Skeletal muscle satellite cell (primary cell): ENCODE data around the gene NELFA.

Experiments
- H3K27me3 ChIP-seq: 2 replicates; pipeline ENCODE4 v1.7.0; 2013; ENCODE audit warnings: low read length; ENCODE audit not compliant: control insufficient read depth, insufficient read depth
- H3K36me3 ChIP-seq: 2 replicates; pipeline ENCODE4 v1.7.0; 2013; ENCODE audit warnings: mild to moderate bottlenecking, control low read depth, low read length; ENCODE audit not compliant: insufficient read depth
- H3K4me1 ChIP-seq: 2 replicates; pipeline ENCODE4 v1.7.0; 2013; ENCODE audit warnings: low read length; ENCODE audit not compliant: control insufficient read depth, insufficient read depth
- H3K4me2 ChIP-seq: 2 replicates; pipeline ENCODE4 v1.7.0; 2013; ENCODE audit warnings: mild to moderate bottlenecking, low read length
- H3K4me3 ChIP-seq: 2 replicates; pipeline ENCODE4 v1.7.0; 2013; ENCODE audit warnings: low read length
- H3K9ac ChIP-seq: 2 replicates; pipeline ENCODE4 v1.7.0; 2013; ENCODE audit warnings: mild to moderate bottlenecking, low read depth, low read length, moderate library complexity
- H3K9me3 ChIP-seq: replicated peaks from 2 replicates; pipeline ENCODE4 v1.7.0; 2013; ENCODE audit warnings: mild to moderate bottlenecking, control low read depth, low read length

The NELFA gene

DNA sequence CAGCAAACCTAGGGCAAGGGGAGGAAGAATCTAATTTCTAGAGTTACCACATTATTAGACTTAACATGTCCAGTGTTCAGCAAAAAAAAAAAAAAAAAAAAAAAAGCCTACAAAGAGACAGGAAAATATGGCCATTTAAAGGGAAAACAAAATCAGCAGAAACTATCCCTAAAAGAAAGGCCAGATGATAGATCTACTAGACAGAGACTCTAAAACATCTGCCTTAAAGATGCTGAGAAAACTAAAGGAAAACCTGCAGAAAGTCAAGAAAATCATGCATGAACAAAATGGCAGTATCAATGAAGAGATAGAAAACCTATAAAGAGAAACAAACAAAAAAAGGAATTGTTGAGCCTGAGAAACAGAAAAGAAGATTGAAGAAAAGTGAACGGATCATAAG, 43.8 kb downstream of the NELFA start:
- H3K4me3 ChIP-seq, result no peak overlapping the region
- H3K4me2 ChIP-seq, result no peak overlapping the region
- H3K27me3 ChIP-seq, result no peaks in the 10 kb centered on the region
- H3K9me3 ChIP-seq, result no peaks in the 10 kb centered on the region
- peaks cover 68% of the 10 kb centered on the region for H3K36me3 ChIP-seq
- H3K9ac ChIP-seq, result no peak overlapping the region
- H3K4me1 ChIP-seq, result peaks cover 7% of the 10 kb centered on the region

DNA sequence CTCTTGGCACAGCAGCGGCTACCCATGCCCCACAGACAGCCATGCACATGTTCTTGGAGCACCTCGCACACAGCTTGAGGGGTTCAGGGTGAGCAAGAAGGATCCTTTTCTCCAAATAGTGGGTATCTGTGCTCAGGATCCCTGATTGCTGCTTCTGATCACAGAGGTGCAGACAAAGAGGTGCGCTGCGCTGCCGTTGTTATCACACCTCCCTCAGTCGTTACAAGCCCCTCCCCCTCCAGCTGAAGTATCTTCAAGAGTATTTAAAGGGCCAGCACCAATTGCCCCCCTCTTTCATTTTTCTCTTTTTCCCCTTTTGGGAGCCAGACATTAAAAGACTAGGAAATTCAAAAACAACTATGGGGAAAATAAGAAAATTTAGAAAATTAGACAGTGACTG, 44.3 kb downstream of the NELFA start:
- Histone ChIP-seq H3K4me2 (no peak overlapping the region), H3K4me3 (no peak overlapping the region), H3K9ac (no peak overlapping the region), H3K36me3 (peaks cover 72% of the 10 kb centered on the region), H3K9me3 (no peaks in the 10 kb centered on the region), H3K27me3 (no peaks in the 10 kb centered on the region), H3K4me1 (peaks cover 7% of the 10 kb centered on the region)

DNA sequence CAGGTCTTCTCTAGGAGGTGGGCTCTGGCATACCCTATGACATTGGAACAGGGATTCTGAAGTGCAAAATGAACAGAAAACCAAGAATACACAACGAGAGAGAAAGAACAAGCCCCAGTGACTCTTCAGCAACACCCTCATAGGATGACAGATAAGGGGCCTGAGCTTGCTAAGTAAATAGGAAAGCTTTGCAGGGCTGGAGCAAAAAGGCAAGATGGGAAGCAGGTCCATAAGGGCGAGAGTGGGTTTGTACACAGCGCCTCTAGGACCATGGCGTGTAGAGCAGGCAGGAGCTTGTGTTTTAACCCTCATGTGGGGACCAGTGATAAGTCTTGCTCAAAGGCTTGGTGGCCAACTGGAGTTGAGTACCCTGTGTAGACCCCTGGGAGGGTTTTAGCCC, 45.8 kb downstream of the NELFA start:
- Histone ChIP-seq H3K4me3 (no peak overlapping the region), H3K4me2 (no peak overlapping the region), H3K27me3 (no peaks in the 10 kb centered on the region), H3K36me3 (peaks cover 76% of the 10 kb centered on the region), H3K4me1 (peaks cover 7% of the 10 kb centered on the region), H3K9ac (no peak overlapping the region), H3K9me3 (no peaks in the 10 kb centered on the region)

GRCh38 chr4:1961563-1961962, 47.2 kb downstream of the NELFA start:
- Histone ChIP-seq H3K4me3 (no peak overlapping the region), H3K4me1 (peaks cover 7% of the 10 kb centered on the region), H3K9me3 (no peaks in the 10 kb centered on the region), H3K27me3 (no peaks in the 10 kb centered on the region), H3K36me3 (peaks cover 83% of the 10 kb centered on the region), H3K4me2 (no peak overlapping the region), H3K9ac (no peak overlapping the region)

DNA sequence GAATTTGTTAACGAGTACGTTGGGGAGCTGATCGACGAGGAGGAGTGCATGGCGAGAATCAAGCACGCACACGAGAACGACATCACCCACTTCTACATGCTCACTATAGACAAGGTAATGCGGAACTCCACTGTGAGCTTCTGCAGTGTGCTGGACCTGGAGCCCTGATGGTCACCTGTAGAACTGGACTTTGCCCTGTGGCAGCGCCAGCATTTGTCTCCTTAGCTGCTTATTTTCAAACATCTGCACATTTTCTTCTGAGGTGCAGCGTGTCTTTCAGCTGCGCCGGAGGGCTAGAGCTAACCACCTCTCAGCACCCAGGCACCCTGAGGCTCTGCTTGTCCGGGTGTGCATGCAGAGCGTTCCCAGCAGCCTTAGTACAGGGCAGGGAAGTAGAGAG, 47.7 kb downstream of the NELFA start:
- Histone ChIP-seq H3K9ac (no peak overlapping the region), H3K4me1 (peaks cover 7% of the 10 kb centered on the region), H3K36me3 (peaks cover 88% of the 10 kb centered on the region), H3K4me2 (no peak overlapping the region), H3K27me3 (no peaks in the 10 kb centered on the region), H3K4me3 (no peak overlapping the region), H3K9me3 (no peaks in the 10 kb centered on the region)

- H3K36me3 ChIP-seq, result peaks cover 89% of the 10 kb centered on the region
- peaks cover 7% of the 10 kb centered on the region for H3K4me1 ChIP-seq
- no peak overlapping the region for H3K4me2 ChIP-seq
- no peak overlapping the region for H3K9ac ChIP-seq
- H3K9me3 ChIP-seq, result no peaks in the 10 kb centered on the region
- no peaks in the 10 kb centered on the region for H3K27me3 ChIP-seq
- H3K4me3 ChIP-seq, result no peak overlapping the region
Measured at GRCh38 chr4:1960170-1960825, 48.5 kb downstream of the NELFA start.

DNA sequence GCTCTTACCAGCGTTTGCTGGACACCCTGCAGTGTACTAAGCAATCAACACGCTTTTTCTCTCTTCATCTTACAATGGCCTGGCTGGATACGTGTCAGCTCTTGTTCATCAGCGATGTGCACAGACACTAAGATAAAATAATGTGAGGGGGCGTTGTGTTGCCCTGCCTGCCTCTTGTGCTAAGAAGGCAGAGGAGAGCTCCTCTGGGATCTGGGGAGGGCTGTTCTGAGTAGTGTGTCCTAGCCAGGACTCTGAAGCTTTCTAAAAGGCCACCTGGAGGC, 49.7 kb downstream of the NELFA start:
- Histone ChIP-seq H3K9ac (no peak overlapping the region), H3K4me1 (peaks cover 7% of the 10 kb centered on the region), H3K36me3 (peaks cover 82% of the 10 kb centered on the region), H3K9me3 (no peaks in the 10 kb centered on the region), H3K4me3 (no peak overlapping the region), H3K27me3 (no peaks in the 10 kb centered on the region), H3K4me2 (no peak overlapping the region)

DNA sequence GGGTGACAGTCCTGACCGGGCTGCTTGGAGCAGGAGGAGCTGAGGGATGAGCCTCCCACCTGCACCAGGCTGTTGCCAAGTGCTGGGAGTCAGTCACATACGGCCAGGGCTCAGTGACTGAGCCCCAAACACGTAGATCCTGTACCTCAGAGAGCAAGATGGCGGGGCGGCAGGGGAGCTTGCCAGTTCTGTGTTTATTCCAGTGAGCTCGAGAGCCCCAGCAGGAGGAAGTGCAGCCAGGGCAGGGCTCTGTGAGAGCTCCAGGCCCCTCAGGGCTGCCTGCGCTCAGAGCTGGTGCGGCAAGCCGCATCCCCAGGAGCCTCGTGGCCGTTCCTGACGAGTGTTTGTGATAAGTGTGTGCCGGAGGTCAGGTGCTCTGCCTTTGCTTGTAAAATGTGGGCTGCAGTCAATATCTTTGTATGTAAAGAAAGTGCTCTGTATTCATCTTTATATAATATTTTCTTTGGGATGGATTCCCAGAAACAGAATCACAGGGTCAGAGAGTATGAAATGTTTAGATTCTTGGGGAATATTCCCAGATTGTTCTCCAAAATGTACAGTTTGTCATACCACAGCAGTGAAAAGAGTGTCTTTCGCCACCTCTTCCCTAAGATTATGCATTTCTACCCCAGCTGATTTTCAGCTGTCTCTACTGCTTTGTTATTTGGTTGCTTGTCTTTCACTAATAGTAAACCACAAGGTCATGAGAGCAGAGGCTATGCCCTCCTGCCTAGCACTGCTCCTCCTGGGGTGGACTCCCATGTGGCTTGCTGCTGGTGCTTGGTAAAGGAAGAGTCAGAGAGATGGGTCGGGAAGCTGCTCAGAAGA, 50.3 kb downstream of the NELFA start:
- Histone ChIP-seq H3K9me3 (no peaks in the 10 kb centered on the region), H3K9ac (no peak overlapping the region), H3K36me3 (peaks cover 79% of the 10 kb centered on the region), H3K4me1 (peaks cover 7% of the 10 kb centered on the region), H3K4me2 (no peak overlapping the region), H3K4me3 (no peak overlapping the region), H3K27me3 (no peaks in the 10 kb centered on the region)

DNA sequence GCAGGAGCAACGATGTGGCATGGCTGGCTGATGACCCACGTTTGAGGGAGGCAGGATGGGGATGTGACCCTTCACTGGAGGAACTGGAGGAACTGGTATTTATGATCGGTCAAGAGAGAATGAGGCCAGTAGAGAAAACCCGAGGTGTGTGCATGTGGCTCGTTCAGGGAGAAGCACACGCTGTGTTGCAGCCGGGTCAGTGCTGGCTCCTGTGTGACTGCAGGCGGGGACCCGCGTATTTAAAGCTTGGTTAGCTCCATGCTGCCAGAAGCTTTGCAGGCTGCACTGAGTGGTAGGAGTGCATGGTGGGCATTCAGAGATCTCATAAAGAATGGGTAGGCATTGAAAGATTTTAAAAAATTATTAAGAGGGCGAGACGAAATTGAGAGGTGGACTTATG, 52.1 kb downstream of the NELFA start:
- no peaks in the 10 kb centered on the region for H3K27me3 ChIP-seq

GRCh38 chr4:1953335-1953734, 55.4 kb downstream of the NELFA start:
- Histone ChIP-seq H3K9me3 (no peaks in the 10 kb centered on the region), H3K4me3 (no peak overlapping the region), H3K36me3 (peaks cover 54% of the 10 kb centered on the region), H3K4me2 (no peak overlapping the region), H3K27me3 (no peaks in the 10 kb centered on the region), H3K4me1 (no peaks in the 10 kb centered on the region), H3K9ac (no peak overlapping the region)

More for the DNA sequence above, 52.1 kb downstream of the NELFA start:
- H3K9me3 ChIP-seq, result no peaks in the 10 kb centered on the region
- H3K4me3 ChIP-seq, result no peak overlapping the region
- H3K4me2 ChIP-seq, result no peak overlapping the region
- H3K4me1 ChIP-seq, result peaks cover 7% of the 10 kb centered on the region
- peaks cover 73% of the 10 kb centered on the region for H3K36me3 ChIP-seq
- no peak overlapping the region for H3K9ac ChIP-seq

GRCh38 chr4:1952719-1953118, 56.1 kb downstream of the NELFA start:
- no peaks in the 10 kb centered on the region for H3K27me3 ChIP-seq
- H3K4me3 ChIP-seq, result no peak overlapping the region
- H3K4me1 ChIP-seq, result no peaks in the 10 kb centered on the region
- H3K36me3 ChIP-seq, result peaks cover 53% of the 10 kb centered on the region
- H3K9ac ChIP-seq, result no peak overlapping the region
- H3K4me2 ChIP-seq, result no peak overlapping the region
- no peaks in the 10 kb centered on the region for H3K9me3 ChIP-seq
